DND-41 (cell line): ENCODE data around the gene CDC42SE2.
A peak's percentile ranks its signal among the peaks of the same experiment; 100 is the strongest.

ENCODE experiments used
- ATAC-seq: fragments of 200-7000 bp; cut with Tn5 transposase; 3 replicates; pipeline ENCODE4 v1.9.1; 2021; ENCODE audit warnings: low read depth; ENCODE audit not compliant: insufficient read depth
- DNase-seq: peaks from one replicate; pipeline ENCODE4 v3.0.0-alpha.2; 2020
- H2AFZ ChIP-seq: 2 replicates; pipeline ENCODE4 v1.6.0; 2012; ENCODE audit warnings: low read depth, low read length
- H3K27ac ChIP-seq: 2 replicates; pipeline ENCODE4 v1.5.1; 2012; ENCODE audit warnings: low read length, inconsistent platforms
- H3K27me3 ChIP-seq: fragments of 200-600 bp; sonication (generic); 2 replicates; pipeline ENCODE4 v1.6.0; 2012; ENCODE audit warnings: low read length, mild to moderate bottlenecking, inconsistent platforms; ENCODE audit not compliant: insufficient read depth, poor library complexity
- H3K36me3 ChIP-seq: 2 replicates; pipeline ENCODE4 v1.5.1; 2012; ENCODE audit warnings: low read length, inconsistent platforms; ENCODE audit not compliant: insufficient read depth
- H3K4me1 ChIP-seq: 2 replicates; pipeline ENCODE4 v1.5.1; 2012; ENCODE audit warnings: mild to moderate bottlenecking, low read length; ENCODE audit not compliant: insufficient read depth
- H3K4me2 ChIP-seq: 2 replicates; pipeline ENCODE4 v1.6.0; 2012; ENCODE audit warnings: mild to moderate bottlenecking, moderate library complexity, low read length, inconsistent platforms; ENCODE audit not compliant: insufficient read depth
- H3K4me3 ChIP-seq, 2 experiments: fragments of 200-600 bp in 1 of 2; shearing (Covaris generic) in 1 of 2; 2 replicates each; pipeline ENCODE4 v1.5.1; 2012 to 2016; ENCODE audit warnings: inconsistent platforms in 2 of 2, low read length in 2 of 2, mild to moderate bottlenecking in 2 of 2, low read depth in 1 of 2, moderate library complexity in 1 of 2
- H3K79me2 ChIP-seq: 2 replicates; pipeline ENCODE4 v1.6.0; 2012; ENCODE audit warnings: low read length, inconsistent platforms; ENCODE audit not compliant: insufficient read depth
- H3K9ac ChIP-seq: 2 replicates; pipeline ENCODE4 v1.6.0; 2012; ENCODE audit warnings: low read depth, mild to moderate bottlenecking, inconsistent platforms, low read length, moderate library complexity
- H3K9me3 ChIP-seq: 2 replicates; pipeline ENCODE4 v1.5.1; 2012; ENCODE audit warnings: low read length, moderate library complexity, mild to moderate bottlenecking, inconsistent platforms; ENCODE audit not compliant: insufficient read depth, severe bottlenecking
- H4K20me1 ChIP-seq: 2 replicates; pipeline ENCODE4 v1.6.0; 2012; ENCODE audit warnings: low read length; ENCODE audit not compliant: insufficient read depth
- CTCF ChIP-seq: IDR thresholded peaks from 2 replicates; pipeline ENCODE4 v1.5.1; 2012; ENCODE audit warnings: borderline replicate concordance, low read length, moderate library complexity, mild to moderate bottlenecking; ENCODE audit not compliant: poor library complexity, severe bottlenecking; ENCODE audit errors: extremely low read depth
- EZH2 ChIP-seq: IDR thresholded peaks from 3 replicates; pipeline ENCODE4 v1.6.1; 2012; ENCODE audit warnings: borderline replicate concordance, low read depth, mild to moderate bottlenecking, moderate library complexity, low read length, inconsistent platforms; ENCODE audit not compliant: severe bottlenecking

The CDC42SE2 gene

GRCh38 chr5:131256507-131256823 lies 7.4 kb upstream of the CDC42SE2 start:
- peak overlapping the region; percentile 1; the same call in 1 of the 2 replicates for H3K27ac ChIP-seq

GRCh38 chr5:131258733-131259132 lies 5.1 kb upstream of the CDC42SE2 start:
- Histone ChIP-seq H3K4me1 (peaks cover 33% of the 10 kb centered on the region), H3K9ac (no peak overlapping the region), H3K9me3 (no peaks in the 10 kb centered on the region), H3K79me2 (peaks cover 23% of the 10 kb centered on the region), H4K20me1 (no peaks in the 10 kb centered on the region), H3K36me3 (peaks cover 16% of the 10 kb centered on the region; the same call in 1 of the 2 replicates), H3K4me3 (no peak overlapping the region), H3K27ac (no peak overlapping the region), H3K27me3 (no peaks in the 10 kb centered on the region), H3K4me2 (no peak overlapping the region), H2AFZ (no peak overlapping the region)
- TF ChIP-seq CTCF, result no peak
- TF ChIP-seq EZH2, result no peak
- DNase-seq, result no peak
- no peak for ATAC-seq

More at GRCh38 chr5:131256507-131256823, 7.4 kb upstream of the CDC42SE2 start:
- Histone ChIP-seq H4K20me1 (no peaks in the 10 kb centered on the region), H3K79me2 (peaks cover 21% of the 10 kb centered on the region), H3K9me3 (no peaks in the 10 kb centered on the region), H3K4me3 (no peak overlapping the region), H3K27me3 (no peaks in the 10 kb centered on the region), H3K4me2 (no peak overlapping the region), H3K4me1 (peaks cover 36% of the 10 kb centered on the region), H3K36me3 (peaks cover 16% of the 10 kb centered on the region; the same call in 1 of the 2 replicates), H3K9ac (no peak overlapping the region), H2AFZ (no peak overlapping the region)
- ATAC-seq, result no peak
- TF ChIP-seq EZH2 (no peak), CTCF (no peak)
- no peak for DNase-seq

- TF ChIP-seq CTCF (no peak), EZH2 (no peak)
- DNase-seq (no peak), ATAC-seq (no peak)
- Histone ChIP-seq H3K9ac (no peak overlapping the region), H3K79me2 (peaks cover 21% of the 10 kb centered on the region), H3K4me1 (peaks cover 27% of the 10 kb centered on the region), H3K4me3 (no peak overlapping the region), H3K9me3 (no peaks in the 10 kb centered on the region), H4K20me1 (no peaks in the 10 kb centered on the region), H2AFZ (no peak overlapping the region), H3K27me3 (no peaks in the 10 kb centered on the region), H3K4me2 (no peak overlapping the region), H3K36me3 (peaks cover 16% of the 10 kb centered on the region; the same call in 1 of the 2 replicates), H3K27ac (no peak overlapping the region)
Measured at GRCh38 chr5:131259326-131259725, 4.5 kb upstream of the CDC42SE2 start.

- no peak overlapping the region for H3K4me3 ChIP-seq
- DNase-seq, result no peak
- no peak overlapping the region for H3K9ac ChIP-seq
- peaks cover 16% of the 10 kb centered on the region for H3K36me3 ChIP-seq
- peaks cover 28% of the 10 kb centered on the region for H3K4me1 ChIP-seq
- peaks cover 28% of the 10 kb centered on the region for H3K79me2 ChIP-seq
- H3K27me3 ChIP-seq, result no peaks in the 10 kb centered on the region
- H3K4me2 ChIP-seq, result no peak overlapping the region
- no peak overlapping the region for H3K27ac ChIP-seq
- H4K20me1 ChIP-seq, result peaks cover 7% of the 10 kb centered on the region; the same call in 1 of the 2 replicates
- no peak overlapping the region for H2AFZ ChIP-seq
- no peak for TF ChIP-seq EZH2
- TF ChIP-seq CTCF, result no peak
- ATAC-seq, result no peak
- H3K9me3 ChIP-seq, result no peaks in the 10 kb centered on the region
Measured at GRCh38 chr5:131260895-131261294, 3.0 kb upstream of the CDC42SE2 start.
